Inferior parietal cortex (tissue), 1 donor: ENCODE results near the gene OMD.

Experiments used
- DNase-seq: peaks from one replicate; pipeline ENCODE4 v3.0.0-alpha.2; 2016; ENCODE audit errors: extremely low spot score

Gene OMD

GRCh38 chr9:92424340-92424739, at the start of gene OMD:
Gene OMD, minus strand, starts transcription at chr9:92424471. Its CDS starts 6,913 bp downstream, at chr9:92417558.
- DNase-seq = no peak

- DNase-seq = no peak
These were observed 43.9 kb upstream of the OMD start for GRCh38 chr9:92468206-92468605.

DNA sequence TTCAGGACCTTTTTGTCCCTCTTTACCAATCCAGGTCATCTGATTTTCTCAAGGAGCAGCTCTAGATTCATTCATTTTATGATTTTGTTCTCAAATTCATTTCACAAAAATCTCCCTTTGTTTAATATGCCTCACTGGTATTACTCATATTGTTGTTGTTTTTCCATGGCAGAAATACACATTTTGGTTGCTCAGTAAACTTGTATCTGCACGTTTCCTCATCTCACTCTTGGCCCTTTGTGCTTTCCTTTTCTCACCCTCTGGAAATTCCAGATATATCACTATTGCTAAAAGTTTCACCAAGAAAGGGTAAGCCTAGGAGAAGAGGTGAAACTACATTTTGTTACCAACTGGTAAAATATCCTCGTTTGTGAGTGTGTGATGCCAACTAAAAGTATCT, 43.2 kb upstream of the OMD start:
- no peak for DNase-seq

- no peak for DNase-seq
These were observed 42.8 kb upstream of the OMD start for GRCh38 chr9:92467041-92467440.

DNA sequence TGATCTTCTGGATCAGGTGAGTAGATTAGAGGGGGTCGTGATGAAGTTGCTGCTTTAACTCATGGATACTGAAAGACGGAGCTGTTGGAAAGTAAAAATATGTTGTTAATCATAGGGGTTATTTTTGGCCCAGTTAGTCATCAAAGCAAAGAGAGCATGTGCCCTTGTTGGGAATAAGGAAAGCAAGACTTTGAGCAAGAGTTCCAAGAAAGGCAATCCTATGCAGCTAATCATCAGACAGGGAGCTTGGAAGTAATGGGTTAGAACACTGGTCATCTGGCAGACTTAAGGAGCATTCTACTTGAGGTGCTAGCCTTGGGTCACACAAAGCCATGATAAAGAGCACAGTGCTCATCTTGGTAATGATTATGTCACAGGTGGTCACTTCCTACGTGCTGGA, 39.7 kb upstream of the OMD start:
- DNase-seq = no peak

DNA sequence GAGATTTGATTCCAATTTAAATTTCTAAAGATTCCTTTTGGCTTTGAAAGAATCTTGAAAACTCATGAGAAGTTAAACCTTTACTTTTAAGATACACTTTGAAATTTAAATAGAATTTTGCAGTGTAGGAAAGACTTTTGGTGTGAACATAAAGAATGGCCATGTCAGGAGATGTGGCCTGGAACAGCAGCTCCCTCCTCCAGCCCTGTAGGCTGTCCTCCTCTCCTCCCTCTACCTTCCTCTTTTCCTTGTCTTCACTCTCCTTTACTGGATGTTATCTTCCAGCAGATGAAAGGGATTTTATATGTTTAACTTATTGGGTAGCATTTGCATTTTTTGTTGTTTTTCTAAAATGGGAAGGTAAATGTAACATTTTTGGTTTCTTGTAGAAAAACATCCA, 39.1 kb upstream of the OMD start:
- DNase-seq = no peak

DNA sequence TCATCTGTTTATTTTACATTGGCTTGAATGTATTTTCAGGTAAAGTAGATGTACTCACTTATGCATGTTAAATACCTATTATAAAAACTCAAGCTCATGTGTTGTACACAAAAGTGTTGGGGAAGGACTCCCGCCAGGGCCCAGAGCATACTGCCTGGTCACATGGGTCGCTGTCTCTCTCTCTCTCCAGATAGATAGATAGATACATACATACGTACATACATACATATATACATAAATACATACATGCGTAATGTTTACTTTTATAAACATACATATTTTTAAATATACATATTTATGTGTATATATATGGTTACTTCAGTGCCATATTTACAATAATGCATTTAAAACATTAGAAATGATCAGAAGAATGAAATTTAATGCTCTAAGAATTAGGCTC, 33.3 kb upstream of the OMD start:
- no peak for DNase-seq

- no peak for DNase-seq
These were observed 30.9 kb upstream of the OMD start for GRCh38 chr9:92455217-92455616.

- no peak for DNase-seq
These were observed 22.3 kb upstream of the OMD start for GRCh38 chr9:92446536-92446935.

DNA sequence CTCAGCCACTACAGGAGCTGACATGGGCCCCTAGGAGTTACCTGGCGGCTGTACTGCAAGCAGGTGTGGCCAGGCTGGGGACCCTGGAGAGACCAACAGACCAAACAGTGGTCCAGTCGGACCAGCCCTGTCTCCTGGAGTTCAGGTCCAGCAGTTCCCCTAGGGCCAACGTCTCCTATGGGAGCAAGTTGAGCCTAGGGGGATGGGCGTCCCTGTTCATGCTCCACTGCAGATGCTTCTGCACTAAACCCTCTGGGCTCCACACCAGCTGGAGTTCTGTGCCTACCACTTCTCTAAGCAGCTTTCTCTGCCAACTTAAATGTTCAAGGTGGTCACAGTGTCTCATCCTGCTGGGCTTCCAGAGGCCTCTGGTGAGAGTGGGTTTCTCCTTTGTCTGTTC, 20.6 kb upstream of the OMD start:
- no peak for DNase-seq

GRCh38 chr9:92440751-92441046, 16.4 kb upstream of the OMD start:
- DNase-seq = no peak

GRCh38 chr9:92439921-92440750, 15.9 kb upstream of the OMD start:
- DNase-seq = no peak

- DNase-seq = no peak
These were observed 14.7 kb upstream of the OMD start for GRCh38 chr9:92438900-92439526.

DNA sequence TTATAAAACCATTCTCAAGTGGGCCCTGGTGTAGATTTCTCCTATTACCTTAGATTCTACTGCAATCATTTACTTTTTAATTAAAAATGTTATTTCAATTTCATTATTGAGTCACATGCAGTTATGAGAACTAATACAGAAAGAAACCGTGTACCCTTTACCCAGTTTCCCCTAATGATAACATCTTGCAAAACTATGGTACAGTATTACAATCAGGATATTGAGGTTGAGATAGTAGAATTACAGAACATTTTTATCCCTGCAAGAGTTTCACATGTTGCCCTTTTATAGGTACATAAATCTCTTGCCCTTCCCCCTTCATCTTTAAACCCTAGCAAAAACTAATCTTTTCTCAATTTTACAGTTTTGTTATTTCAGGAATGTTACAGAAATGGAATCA, 11.0 kb upstream of the OMD start:
- no peak for DNase-seq

GRCh38 chr9:92432972-92433548, 8.8 kb upstream of the OMD start:
- no peak for DNase-seq

GRCh38 chr9:92432350-92432749, 8.1 kb upstream of the OMD start:
- DNase-seq = no peak

GRCh38 chr9:92429836-92430235, 5.6 kb upstream of the OMD start:
- no peak for DNase-seq

- no peak for DNase-seq
These were observed 2.4 kb upstream of the OMD start for GRCh38 chr9:92426501-92427145.

- DNase-seq = no peak
These were observed 1.2 kb upstream of the OMD start for GRCh38 chr9:92425474-92425873.

- DNase-seq = no peak
These were observed 659 bp downstream of the OMD start for GRCh38 chr9:92423612-92424011.

- DNase-seq = no peak
These were observed 1.5 kb downstream of the OMD start for GRCh38 chr9:92422611-92423338.

DNA sequence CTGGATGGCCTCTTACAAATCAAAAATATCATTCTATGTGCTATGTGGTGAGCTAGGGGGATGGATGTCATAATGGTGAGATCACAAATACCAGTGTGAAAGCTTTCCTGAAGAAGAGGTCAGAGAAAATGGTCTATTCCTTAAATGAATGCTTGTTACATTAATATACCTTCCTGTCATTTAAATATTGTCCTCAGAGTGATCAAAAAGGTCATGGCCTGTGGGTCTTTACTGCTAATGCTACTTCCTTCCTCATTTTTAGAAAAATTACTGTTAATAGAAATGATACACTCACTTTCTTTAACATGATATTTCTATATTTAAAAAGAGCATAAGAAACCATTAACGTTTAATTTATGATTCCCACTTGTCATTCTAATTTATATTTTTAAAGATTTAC, 9.7 kb downstream of the OMD start:
- no peak for DNase-seq
